Esophagus (tissue), 2 donors: ENCODE measurements around the gene NMU. TPM values are rescaled to one million over a fixed set of nuclear protein-coding genes. Genes with fewer than 3 reads are reported as not detected.
"Not testable (repeated sequence)": the region's sequence is repeated elsewhere in the genome, so short reads cannot be mapped to it uniquely, and the experiment has no call there.

Experiments used
- H3K27ac ChIP-seq, 2 donors: one replicate each; pipeline ENCODE4 v1.5.1; 2013; ENCODE audit warnings: low read depth in 2 of 2, mild to moderate bottlenecking in 2 of 2, inconsistent platforms in 1 of 2, low read length in 1 of 2, moderate library complexity in 1 of 2
- H3K27me3 ChIP-seq, 2 donors: one replicate each; pipeline ENCODE4 v1.6.1; 2013; ENCODE audit warnings: low read length in 2 of 2, control low read depth in 1 of 2, mild to moderate bottlenecking in 1 of 2; ENCODE audit not compliant: insufficient read depth in 2 of 2, control insufficient read depth in 1 of 2
- H3K36me3 ChIP-seq, 2 donors: one replicate each; pipeline ENCODE4 v1.6.1; 2013; ENCODE audit warnings: low read length in 1 of 2; ENCODE audit not compliant: control insufficient read depth in 2 of 2, insufficient read depth in 2 of 2
- H3K4me1 ChIP-seq, 2 donors: one replicate each; pipeline ENCODE4 v1.6.1; 2013; ENCODE audit warnings: low read length in 1 of 2; ENCODE audit not compliant: control insufficient read depth in 2 of 2, insufficient read depth in 2 of 2
- H3K4me3 ChIP-seq, 2 donors: one replicate each; pipeline ENCODE4 v1.5.1; 2013; ENCODE audit warnings: low read length in 2 of 2, mild to moderate bottlenecking in 2 of 2, low read depth in 1 of 2, moderate library complexity in 1 of 2
- H3K9me3 ChIP-seq, 2 donors: one replicate each; pipeline ENCODE4 v1.6.1; 2013; ENCODE audit warnings: mild to moderate bottlenecking in 2 of 2, low read depth in 1 of 2, low read length in 1 of 2, moderate library complexity in 1 of 2; ENCODE audit not compliant: control insufficient read depth in 2 of 2, insufficient read depth in 1 of 2
- WGBS, 2 donors: extraction: QIAGEN DNeasy Blood & Tissue Kit; methylation state at CpG; one replicate each; pipeline ENCODE4 v1.1.7; 2013; 5-methylcytosine and 5-hydroxymethylcytosine counted together
- polyA plus RNA-seq, 2 donors: library from polyadenylated mRNA; stranded (reverse); fragments of 200-250 nt; gene quantifications; one replicate each; pipeline ENCODE4 v1.2.3, GENCODE V29; 2013
- donor health status: healthy with polysubstance abuse.
- donor health status: Bipolar disorder and iron deficiency.

Gene NMU
- polyA plus RNA-seq, 2 donors: 47.9 to 138 TPM

- not testable (repeated sequence) for H3K36me3 ChIP-seq, H3K4me3 ChIP-seq, H3K9me3 ChIP-seq, H3K27me3 ChIP-seq, H3K4me1 ChIP-seq, H3K27ac ChIP-seq
- WGBS, 2 donors: 86 to 94% methylated on average over 6 of the region's 6 CpGs
Measured at GRCh38 chr4:55551964-55552363, 84.1 kb downstream of the NMU start.

DNA sequence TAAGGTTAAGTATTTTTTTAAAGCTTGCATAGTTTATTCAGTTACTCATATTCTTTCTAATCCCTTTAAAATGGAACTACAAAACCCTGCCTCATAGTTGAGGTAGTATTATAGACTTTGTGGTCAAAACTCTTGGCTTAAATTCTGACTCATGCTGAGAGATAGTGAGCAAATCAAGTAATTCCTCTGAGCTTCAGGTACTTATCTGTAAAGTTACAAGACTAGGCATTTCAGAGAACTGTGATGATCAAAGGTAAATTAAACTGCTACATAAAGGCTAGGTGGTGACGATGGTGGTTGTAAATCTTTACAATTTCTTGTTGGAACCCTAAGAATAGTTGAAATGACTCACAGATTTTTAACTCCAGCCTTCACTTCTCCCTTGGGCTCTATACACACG, 86.2 kb downstream of the NMU start:
- Histone ChIP-seq H3K27ac (no peak overlapping the region), H3K27me3 (no peaks in the 10 kb centered on the region), H3K36me3 (no peaks in the 10 kb centered on the region), H3K9me3 (no peaks in the 10 kb centered on the region), H3K4me3 (no peak overlapping the region), H3K4me1 (no peaks in the 10 kb centered on the region)
- 44 to 51% methylated on average over 2 of the region's 2 CpGs for WGBS, 2 donors

- H3K4me3 ChIP-seq: no peak overlapping the region
Measured at GRCh38 chr4:55547918-55548317, 88.2 kb downstream of the NMU start.

GRCh38 chr4:55547466-55547770, 88.7 kb downstream of the NMU start:
- Histone ChIP-seq H3K27ac (peak overlapping the region; percentile 96 to 100), H3K27me3 (no peaks in the 10 kb centered on the region), H3K4me3 (peak overlapping the region; percentile 77 to 85), H3K9me3 (no peaks in the 10 kb centered on the region), H3K4me1 (no peaks in the 10 kb centered on the region), H3K36me3 (no peaks in the 10 kb centered on the region)
- 2 to 5% methylated on average over 10 of the region's 10 CpGs for WGBS, 2 donors

More at GRCh38 chr4:55547918-55548317, 88.2 kb downstream of the NMU start:
- WGBS, 2 donors: 82 to 83% methylated on average over 4 of the region's 4 CpGs
- no peaks in the 10 kb centered on the region for H3K4me1 ChIP-seq
- H3K27ac ChIP-seq: no peak overlapping the region
- H3K9me3 ChIP-seq: no peaks in the 10 kb centered on the region
- no peaks in the 10 kb centered on the region for H3K27me3 ChIP-seq
- no peaks in the 10 kb centered on the region for H3K36me3 ChIP-seq

DNA sequence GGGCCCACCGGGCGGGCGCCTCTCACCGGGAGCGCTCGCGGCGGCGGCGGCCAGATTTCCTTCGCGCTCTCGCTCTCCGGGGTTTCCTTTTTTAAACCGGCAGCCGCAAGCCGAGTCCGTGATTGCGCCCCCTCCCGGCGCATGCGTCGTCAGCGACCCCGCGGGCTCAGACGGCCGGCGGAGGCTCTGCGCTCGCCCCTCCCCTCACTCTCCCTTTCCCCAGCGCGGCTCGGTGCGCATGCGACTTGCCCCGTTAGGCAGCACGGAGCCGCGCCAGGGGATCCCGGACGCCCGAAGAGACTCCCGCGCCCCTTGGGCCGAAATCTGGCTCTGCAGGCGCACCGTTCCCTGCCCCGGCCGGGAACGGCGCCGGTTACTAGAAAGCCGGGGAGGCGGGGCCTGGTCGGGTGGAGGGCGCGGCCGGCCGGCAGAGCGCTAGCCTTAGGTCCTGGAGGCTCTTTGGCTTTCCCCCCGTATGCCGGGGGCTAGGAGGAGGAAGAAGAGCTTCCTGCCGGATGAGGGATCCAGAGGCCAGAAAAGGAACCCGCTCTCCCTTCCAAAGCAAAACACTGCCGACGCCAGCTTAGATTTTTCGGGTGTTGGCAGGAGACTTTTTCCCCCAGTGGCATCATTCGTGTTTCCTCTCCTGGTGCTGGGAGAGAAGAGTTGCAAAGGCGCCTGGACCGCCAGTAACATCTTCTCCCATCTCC, 89.2 kb downstream of the NMU start, which contains the start of gene CLOCK:
Gene CLOCK, minus strand, starts transcription at position 154 of the 710 bp plus-strand sequence. CDS start 64,124 bp downstream, outside the sequence.
- Histone ChIP-seq H3K4me3 (peak within 1 kb of the TSS; percentile 77 to 85), H3K36me3 (no peaks in the 10 kb centered on the region), H3K27me3 (no peaks in the 10 kb centered on the region), H3K27ac (peak within 1 kb of the TSS; percentile 96 to 100), H3K9me3 (no peaks in the 10 kb centered on the region), H3K4me1 (no peaks in the 10 kb centered on the region)
- 0% methylated on average over 68 to 71 of the region's 71 CpGs for WGBS, 2 donors

GRCh38 chr4:55546506-55546755, 89.7 kb downstream of the NMU start:
- 0 to 5% methylated on average over 4 to 16 of the region's 16 CpGs for WGBS, 2 donors
- Histone ChIP-seq H3K4me1 (no peaks in the 10 kb centered on the region), H3K27me3 (no peaks in the 10 kb centered on the region), H3K4me3 (peak overlapping the region; percentile 77 to 85), H3K9me3 (no peaks in the 10 kb centered on the region), H3K36me3 (no peaks in the 10 kb centered on the region), H3K27ac (peak overlapping the region; percentile 96 to 100)

DNA sequence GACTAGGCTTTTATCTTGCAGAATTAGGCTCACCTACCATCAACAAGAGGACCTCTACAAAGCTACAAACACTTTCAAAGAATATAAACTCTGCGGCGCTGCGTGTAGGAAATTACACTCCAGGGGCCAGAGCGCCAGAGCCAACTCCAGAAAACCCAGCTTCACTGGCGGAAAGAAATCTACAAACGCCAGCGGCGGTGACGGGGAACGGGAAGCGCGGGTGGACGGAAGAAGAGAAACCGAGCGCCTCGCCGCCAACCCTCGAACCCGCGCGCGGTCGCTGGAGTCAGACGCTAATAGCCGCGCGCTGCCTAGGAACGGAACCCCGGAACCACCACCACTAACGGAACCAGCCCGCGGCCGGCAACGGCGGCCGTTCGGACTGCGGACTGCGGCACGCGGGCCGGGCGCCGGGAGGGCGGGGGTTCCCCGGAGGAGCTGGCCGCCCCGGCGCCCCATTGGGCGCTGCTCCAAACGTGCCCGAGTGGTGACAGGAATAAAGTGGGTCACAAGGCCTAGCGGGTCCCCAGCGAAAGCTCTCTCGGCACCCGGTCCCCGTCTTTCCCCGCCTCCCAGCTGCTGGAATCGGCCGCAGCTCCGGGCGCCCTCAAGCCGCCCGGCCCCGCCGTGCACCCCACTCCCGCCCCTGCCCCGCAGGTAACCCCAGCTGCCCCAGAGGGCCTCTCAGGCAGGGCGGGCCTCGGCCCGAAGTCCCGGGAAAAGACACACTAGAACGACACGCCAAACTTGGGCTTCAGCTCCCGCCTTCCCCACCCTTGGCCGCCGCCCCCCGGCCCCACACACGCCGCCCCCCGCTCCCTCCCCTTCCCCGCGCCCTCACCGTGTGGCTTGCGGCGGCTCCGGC, 90.2 kb downstream of the NMU start:
- Histone ChIP-seq H3K27ac (peak overlapping the region; percentile 96 to 100), H3K9me3 (no peaks in the 10 kb centered on the region), H3K36me3 (no peaks in the 10 kb centered on the region), H3K4me3 (peak overlapping the region; percentile 77 to 85), H3K27me3 (no peaks in the 10 kb centered on the region), H3K4me1 (no peaks in the 10 kb centered on the region)
- 0 to 1% methylated on average over 76 to 87 of the region's 87 CpGs for WGBS, 2 donors

Other genes with a start within 250 kb of the NMU start
- 10 to 100 TPM; 66.3 to 84.6 TPM for gene TMEM165, start 240.3 kb downstream of the NMU start, polyA plus RNA-seq
- 1 to 10 TPM; 8.0 to 8.3 TPM for gene CLOCK, start 89.4 kb downstream of the NMU start, polyA plus RNA-seq
- 1 to 10 TPM in 1 of 2 donors, under 1 TPM in 1; 0.39 to 1.2 TPM for gene PDCL2, start 44.1 kb downstream of the NMU start, polyA plus RNA-seq
- not detected for gene EXOC1L, start 183.5 kb upstream of the NMU start, polyA plus RNA-seq
- gene EXOC1, start 217.3 kb upstream of the NMU start, polyA plus RNA-seq: 10 to 100 TPM; 25.1 to 28.9 TPM